Fibroblast of pulmonary artery (primary cell): ENCODE measurements around the gene AMPH.

Experiments used
- DNase-seq: peaks from one replicate; pipeline ENCODE4 v3.0.0-alpha.2; 2010; ENCODE audit warnings: low read depth
- H3K4me3 ChIP-seq: replicated peaks from 2 replicates; pipeline ENCODE4 v1.5.1; 2011; ENCODE audit warnings: low read depth, mild to moderate bottlenecking, control low read depth, low read length, moderate library complexity
- CTCF ChIP-seq: IDR thresholded peaks from 2 replicates; pipeline ENCODE4 v1.5.1; 2011; ENCODE audit warnings: mild to moderate bottlenecking, control low read depth, low read length, inconsistent platforms; ENCODE audit errors: missing control alignments

AMPH gene

GRCh38 chr7:38504684-38505083 lies 126.5 kb downstream of the AMPH start:
- TF ChIP-seq CTCF, result no peak
- DNase-seq, result no peak
- H3K4me3 ChIP-seq, result no peak overlapping the region

- DNase-seq, result no peak
- TF ChIP-seq CTCF, result no peak
- H3K4me3 ChIP-seq, result no peak overlapping the region
Measured at GRCh38 chr7:38502848-38503247, 128.3 kb downstream of the AMPH start.

GRCh38 chr7:38502289-38502688 lies 128.9 kb downstream of the AMPH start:
- H3K4me3 ChIP-seq, result no peak overlapping the region
- no peak for TF ChIP-seq CTCF
- DNase-seq, result no peak

- no peak for TF ChIP-seq CTCF
Measured at GRCh38 chr7:38492010-38492409, 139.2 kb downstream of the AMPH start.

GRCh38 chr7:38482521-38482920 lies 148.7 kb downstream of the AMPH start:
- no peak for DNase-seq
- H3K4me3 ChIP-seq, result no peak overlapping the region
- TF ChIP-seq CTCF, result no peak

More at GRCh38 chr7:38492010-38492409, 139.2 kb downstream of the AMPH start:
- DNase-seq, result no peak
- H3K4me3 ChIP-seq, result no peak overlapping the region

GRCh38 chr7:38481401-38481800 lies 149.8 kb downstream of the AMPH start:
- DNase-seq, result no peak
- no peak overlapping the region for H3K4me3 ChIP-seq
- TF ChIP-seq CTCF, result no peak

GRCh38 chr7:38478404-38478803 lies 152.8 kb downstream of the AMPH start:
- DNase-seq, result no peak
- H3K4me3 ChIP-seq, result no peak overlapping the region
- no peak for TF ChIP-seq CTCF
